Spleen (tissue), 11 donors: ENCODE results near the gene IGF2R. TPM values are rescaled to one million over a fixed set of nuclear protein-coding genes. Genes with fewer than 3 reads are reported as not detected.

Experiments
- DNase-seq: peaks from one replicate; pipeline ENCODE4 v3.0.0-alpha.2; 2020
- H3K27ac ChIP-seq, 8 donors: fragments of 200-600 bp; sonication (generic) in 7 of 8; 1 replicate in 4 of 8; 2 replicates in 4 of 8; pipeline versions ENCODE4 v1.5.0 to v1.8.0; 2016 to 2021; ENCODE audit warnings: inconsistent platforms in 4 of 8, mild to moderate bottlenecking in 4 of 8, moderate library complexity in 1 of 8
- H3K27me3 ChIP-seq, 7 donors: fragments of 200-600 bp; sonication (generic) in 6 of 7; replicated peaks in 1 of 7; 1 replicate in 4 of 7; 2 replicates in 3 of 7; pipeline versions ENCODE4 v1.5.0 to v1.8.0; 2016 to 2021; ENCODE audit warnings: inconsistent platforms in 3 of 7, mild to moderate bottlenecking in 1 of 7
- H3K36me3 ChIP-seq, 6 donors: fragments of 200-600 bp; sonication (generic) in 5 of 6; 1 replicate in 4 of 6; 2 replicates in 2 of 6; pipeline versions ENCODE4 v1.5.0 to v1.8.0; 2016 to 2021; ENCODE audit warnings: inconsistent platforms in 2 of 6
- H3K4me1 ChIP-seq, 6 donors: fragments of 200-600 bp; sonication (generic) in 5 of 6; 1 replicate in 3 of 6; 2 replicates in 3 of 6; pipeline versions ENCODE4 v1.5.0 to v1.8.0; 2016 to 2021; ENCODE audit warnings: inconsistent platforms in 3 of 6
- H3K4me3 ChIP-seq, 8 donors: fragments of 200-600 bp; sonication (generic) in 7 of 8; 1 replicate in 4 of 8; 2 replicates in 4 of 8; pipeline versions ENCODE4 v1.5.0 to v1.8.0; 2016 to 2021; ENCODE audit warnings: inconsistent platforms in 4 of 8, mild to moderate bottlenecking in 4 of 8, moderate library complexity in 2 of 8
- H3K9me3 ChIP-seq, 8 donors: fragments of 200-600 bp; sonication (generic) in 7 of 8; 1 replicate in 4 of 8; 2 replicates in 4 of 8; pipeline versions ENCODE4 v1.5.0 to v1.8.0; 2016 to 2021; ENCODE audit warnings: inconsistent platforms in 4 of 8
- CTCF ChIP-seq, 11 experiments: fragments of 200-600 bp in 7 of 11; fragments of 450-650 bp in 4 of 11; sonication (generic) in 4 of 11; IDR thresholded peaks in 8 of 11; conservative IDR thresholded peaks in 3 of 11; 1 replicate in 7 of 11; 2 replicates in 4 of 11; pipeline versions ENCODE4 v1.4.0 to v1.8.0; 2016 to 2021; ENCODE audit warnings: antibody characterized with exemption in 11 of 11, inconsistent platforms in 4 of 11, mild to moderate bottlenecking in 1 of 11
- POLR2A ChIP-seq, 3 donors: fragments of 450-650 bp; IDR thresholded peaks; one replicate each; pipeline ENCODE4 v1.5.1; 2017; ENCODE audit warnings: antibody characterized with exemption in 3 of 3, mild to moderate bottlenecking in 1 of 3
- POLR2AphosphoS5 ChIP-seq, 3 donors: sonication (generic); formaldehyde crosslinking; IDR thresholded peaks; one replicate each; pipeline ENCODE4 v1.5.1; 2017; ENCODE audit warnings: antibody characterized with exemption in 3 of 3
- WGBS, 5 donors: extraction: QIAGEN DNeasy Blood & Tissue Kit in 3 of 5; methylation state at CpG; one replicate each; pipeline versions ENCODE4 v1.1.5 to v1.1.7; 2013 to 2018; 5-methylcytosine and 5-hydroxymethylcytosine counted together
- intact Hi-C: fragments of 100-400 bp; cut with DNase I; formaldehyde crosslinking; loops from one replicate; pipeline ENCODE4 v1.15.0; 2023; ENCODE audit warnings: low total_unique reads
- polyA plus RNA-seq, 3 donors: library from polyadenylated mRNA; stranded (reverse); fragments of 200-250 nt; gene quantifications; one replicate each; pipeline ENCODE4 v1.2.1, GENCODE V29; 2013
- total RNA-seq, 7 donors: library from RNA; depleted of rRNA in 3 of 7; stranded (reverse); fragments of >200 nt in 3 of 7; fragmentation: NEBNext Ultra II Directional in 4 of 7; extraction: Animal tissue kit (Norgen Biotek cat#: 25700) in 4 of 7; gene quantifications; one replicate each; pipeline versions ENCODE4 v1.1.0 to v1.2.1, GENCODE V29; 2016 to 2021
- donor health status: healthy with polysubstance abuse.
- donor health status: DM: no; HTN: no; CAD: no; lungs with moderate emphysema.
- donor health status: DM: no; HTN: no; CAD: no.
- donor health status: Bipolar disorder and iron deficiency.
- donor health status: healthy.
- donor health status: DM: no; HTN: no; CAD: no.
- donor health status: DM: yes; HTN: yes; CAD: no.

IGF2R gene
- total and polyA plus RNA-seq, 10 donors, result 6.9 to 193 (median 159) TPM

DNA sequence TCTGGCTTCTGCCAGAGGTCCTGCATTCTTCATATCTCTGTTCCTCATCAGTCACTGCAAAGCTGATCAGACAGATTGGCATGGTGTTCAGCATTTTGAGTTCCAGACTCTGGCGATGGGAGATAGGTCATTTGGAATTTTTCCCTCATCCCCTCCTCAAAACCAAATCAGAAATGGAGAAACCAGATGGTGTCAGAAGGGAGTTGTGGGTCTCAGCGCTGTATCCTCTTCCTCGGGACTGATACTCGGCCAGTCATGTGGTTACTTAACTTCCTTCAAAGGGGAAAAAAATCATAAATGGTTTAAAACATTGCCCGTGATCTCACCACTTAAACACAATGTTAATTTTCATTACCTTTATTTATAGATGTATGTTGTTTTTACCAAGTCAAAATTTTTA lies 75.8 kb downstream of the IGF2R start:
- no peak for DNase-seq
- no peaks in the 10 kb centered on the region for H3K9me3 ChIP-seq
- WGBS, 5 donors, result 65 to 88% (median 80%) methylated on average over 5 of the region's 5 CpGs
- TF ChIP-seq POLR2AphosphoS5 (IDR thresholded peaks at IDR 0.05) (no peak), CTCF (IDR thresholded peaks at IDR 0.05 in 8 of 11, conservative IDR thresholded peaks at IDR 0.05 in 3 of 11) (no peak), POLR2A (IDR thresholded peaks at IDR 0.05) (no peak)
- no peaks in the 10 kb centered on the region for H3K4me1 ChIP-seq
- no peak overlapping the region for H3K4me3 ChIP-seq
- no peak overlapping the region for H3K27ac ChIP-seq
- no peaks in the 10 kb centered on the region for H3K27me3 ChIP-seq
- peaks cover 0 to 100% (median 97%) of the 10 kb centered on the region in 6 donors for H3K36me3 ChIP-seq
- intact Hi-C loops, result no loop called here

GRCh38 chr6:160048471-160048870 lies 79.6 kb downstream of the IGF2R start:
- no peaks in the 10 kb centered on the region for H3K9me3 ChIP-seq
- no peak for DNase-seq
- no peaks in the 10 kb centered on the region for H3K4me1 ChIP-seq
- TF ChIP-seq POLR2AphosphoS5 (IDR thresholded peaks at IDR 0.05) (no peak), CTCF (IDR thresholded peaks at IDR 0.05 in 8 of 11, conservative IDR thresholded peaks at IDR 0.05 in 3 of 11) (no peak), POLR2A (IDR thresholded peaks at IDR 0.05) (no peak)
- H3K27me3 ChIP-seq, result no peaks in the 10 kb centered on the region
- 88 to 95% (median 90%) methylated on average over 6 of the region's 6 CpGs for WGBS, 5 donors
- no peak overlapping the region for H3K27ac ChIP-seq
- intact Hi-C loops, result no loop called here
- peaks cover 0 to 100% (median 100%) of the 10 kb centered on the region in 6 donors for H3K36me3 ChIP-seq
- H3K4me3 ChIP-seq, result no peak overlapping the region

DNA sequence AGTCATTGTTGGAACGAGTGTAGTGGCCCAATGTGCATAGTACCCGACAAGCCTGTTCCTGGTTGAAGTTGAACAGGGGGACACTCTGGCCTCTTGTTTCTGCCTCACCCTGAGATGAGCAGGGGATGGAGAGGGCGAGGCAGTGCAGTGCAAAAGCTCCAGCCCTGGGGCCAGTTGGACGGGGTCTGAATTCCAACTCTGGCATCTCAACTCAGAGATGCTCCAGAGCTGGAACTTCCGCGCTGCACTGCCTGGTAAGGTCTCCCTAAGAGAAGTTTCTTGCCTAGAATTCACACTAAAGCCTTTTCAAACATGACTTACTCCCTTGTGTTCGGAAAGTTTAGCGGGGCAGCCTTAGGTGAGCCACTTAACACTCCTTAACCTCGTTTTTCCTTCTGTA lies 80.5 kb downstream of the IGF2R start:
- no peaks in the 10 kb centered on the region for H3K9me3 ChIP-seq
- 94 to 99% (median 95%) methylated on average over 9 of the region's 9 CpGs for WGBS, 5 donors
- no peak for DNase-seq

DNA sequence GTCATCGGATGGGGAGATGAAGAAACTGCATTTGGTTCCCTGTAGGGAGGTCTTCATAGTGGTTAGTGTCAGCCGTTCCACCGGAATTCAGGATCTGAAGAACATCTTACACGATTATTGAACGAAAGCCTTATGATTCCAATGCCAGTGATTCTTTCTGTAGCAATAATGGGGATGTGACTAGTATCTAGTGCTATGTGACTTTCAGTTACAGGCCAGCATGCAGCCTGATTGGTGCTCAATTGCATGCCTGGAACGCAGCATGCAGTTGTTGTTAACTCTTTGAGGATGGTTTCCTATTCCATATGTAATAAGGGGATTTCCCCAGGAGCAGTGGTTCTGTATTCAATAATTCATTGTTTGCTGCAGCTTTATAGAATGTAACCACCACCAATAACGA lies 81.1 kb downstream of the IGF2R start:
- H3K27ac ChIP-seq, result no peak overlapping the region
- intact Hi-C loops, result no loop called here
- no peak for TF ChIP-seq POLR2AphosphoS5 (IDR thresholded peaks at IDR 0.05)
- peaks cover 0 to 100% (median 100%) of the 10 kb centered on the region in 6 donors for H3K36me3 ChIP-seq
- H3K27me3 ChIP-seq, result no peaks in the 10 kb centered on the region
- H3K9me3 ChIP-seq, result no peaks in the 10 kb centered on the region
- H3K4me1 ChIP-seq, result no peaks in the 10 kb centered on the region
- H3K4me3 ChIP-seq, result no peak overlapping the region
- 91 to 94% (median 93%) methylated on average over 7 of the region's 7 CpGs for whole genome bisulfite sequencing, 5 donors
- DNase-seq, result no peak

More for the DNA sequence above, 80.5 kb downstream of the IGF2R start:
- H3K36me3 ChIP-seq, result peaks cover 0 to 100% (median 100%) of the 10 kb centered on the region in 6 donors
- TF ChIP-seq POLR2A (IDR thresholded peaks at IDR 0.05), result no peak
- TF ChIP-seq CTCF (IDR thresholded peaks at IDR 0.05 in 8 of 11, conservative IDR thresholded peaks at IDR 0.05 in 3 of 11), result no peak
- TF ChIP-seq POLR2AphosphoS5 (IDR thresholded peaks at IDR 0.05), result no peak
- H3K27ac ChIP-seq, result no peak overlapping the region
- H3K4me1 ChIP-seq, result no peaks in the 10 kb centered on the region
- intact Hi-C loops, result no loop called here
- H3K4me3 ChIP-seq, result no peak overlapping the region
- H3K27me3 ChIP-seq, result no peaks in the 10 kb centered on the region

DNA sequence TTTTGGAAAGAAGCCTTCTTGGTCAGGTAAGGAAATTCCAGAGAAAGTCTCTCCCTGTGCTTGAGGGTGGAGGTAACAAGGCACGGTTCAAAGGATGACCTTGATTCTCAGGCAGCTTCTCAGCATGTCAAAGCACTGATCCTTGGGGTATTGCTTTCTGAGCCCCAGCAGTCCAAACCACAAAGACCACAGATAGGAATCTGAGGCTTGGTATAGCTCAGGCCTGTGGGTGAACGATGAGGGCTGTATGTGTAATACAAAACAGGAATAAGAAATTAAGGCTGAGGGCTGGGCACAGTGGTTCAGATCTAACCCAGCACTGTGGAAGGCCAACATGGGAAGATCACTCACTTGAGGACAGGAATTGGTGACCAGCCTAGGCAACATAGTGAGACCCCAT lies 82.5 kb downstream of the IGF2R start:
- intact Hi-C loops, result no loop called here
- H3K36me3 ChIP-seq, result peaks cover 0 to 100% (median 100%) of the 10 kb centered on the region in 6 donors
- no peak for TF ChIP-seq POLR2AphosphoS5 (IDR thresholded peaks at IDR 0.05)
- 27 to 64% (median 44%) methylated on average over 2 of the region's 2 CpGs for WGBS, 5 donors
- H3K27me3 ChIP-seq, result no peaks in the 10 kb centered on the region
- no peak overlapping the region for H3K27ac ChIP-seq
- H3K4me1 ChIP-seq, result no peaks in the 10 kb centered on the region
- DNase-seq, result no peak
- no peak overlapping the region for H3K4me3 ChIP-seq
- H3K9me3 ChIP-seq, result no peaks in the 10 kb centered on the region
